H1 (cell line): ENCODE results near the gene MAPK11. TPM values are rescaled to one million over a fixed set of nuclear protein-coding genes. Genes with fewer than 3 reads are reported as not detected.

Source experiments
- CTCF ChIA-PET: fragments of 300-600 bp; sonication (Branson Sonifier 250); formaldehyde crosslinking; loops from one replicate; lab custom pipeline; 2021; ENCODE audit not compliant: partially characterized antibody; lab: Charles Lee
- POLR2A ChIA-PET: fragments of 300-600 bp; sonication (Branson Sonifier 250); formaldehyde crosslinking; loops from one replicate; lab custom pipeline; 2021; ENCODE audit warnings: inconsistent platforms; ENCODE audit not compliant: partially characterized antibody; lab: Charles Lee
- DNase-seq, 2 experiments: peaks; one replicate each; pipeline versions ENCODE4 v3.0.0 to v3.0.0-alpha.2; 2010 to 2022; ENCODE audit warnings: low spot score in 2 of 2, low read depth in 1 of 2, mixed read lengths in 1 of 2
- FAIRE-seq: peaks from 2 replicates; lab custom pipeline; 2011; peaks lifted over from hg19 to GRCh38; lab: Jason Lieb, UNC
- H2AFZ ChIP-seq: 2 replicates; pipeline ENCODE4 v1.8.1; 2012; ENCODE audit warnings: low read length, inconsistent platforms
- H2AK5ac ChIP-seq: 2 replicates; pipeline ENCODE4 v1.6.1; 2013; ENCODE audit warnings: low read depth, low read length
- H2BK120ac ChIP-seq: replicated peaks from 2 replicates; pipeline ENCODE3; 2013; ENCODE audit warnings: low read depth, low read length, inconsistent platforms
- H2BK12ac ChIP-seq: 2 replicates; pipeline ENCODE4 v1.6.1; 2013; ENCODE audit warnings: low read depth, low read length
- H2BK15ac ChIP-seq: 2 replicates; pipeline ENCODE4 v1.6.1; 2013; ENCODE audit warnings: low read length
- H2BK20ac ChIP-seq: 2 replicates; pipeline ENCODE4 v1.6.1; 2013; ENCODE audit warnings: low read length
- H2BK5ac ChIP-seq: 2 replicates; pipeline ENCODE4 v1.6.1; 2013; ENCODE audit warnings: low read depth, low read length
- H3K14ac ChIP-seq: 2 replicates; pipeline ENCODE4 v1.6.1; 2013; ENCODE audit warnings: inconsistent platforms; ENCODE audit not compliant: insufficient read length
- H3K18ac ChIP-seq: 2 replicates; pipeline ENCODE4 v1.6.1; 2013; ENCODE audit warnings: low read length; ENCODE audit errors: extremely low read depth
- H3K23ac ChIP-seq: 2 replicates; pipeline ENCODE4 v1.6.1; 2013; ENCODE audit warnings: inconsistent platforms; ENCODE audit not compliant: insufficient read length
- H3K23me2 ChIP-seq: 2 replicates; pipeline ENCODE4 v1.6.1; 2013; ENCODE audit warnings: low read depth, low read length
- H3K27ac ChIP-seq: 2 replicates; pipeline ENCODE4 v1.6.1; 2011; ENCODE audit warnings: low read depth, low read length, inconsistent platforms
- H3K27me3 ChIP-seq, 4 experiments: replicated peaks in 1 of 4; 1 replicate in 1 of 4; 2 replicates in 3 of 4; pipeline versions ENCODE4 v1.6.1 to v1.8.1; 2011 to 2013; ENCODE audit warnings: low read length in 3 of 4, mild to moderate bottlenecking in 3 of 4, inconsistent platforms in 2 of 4, mixed read lengths in 2 of 4, moderate library complexity in 1 of 4; ENCODE audit not compliant: control insufficient read depth in 3 of 4, insufficient read depth in 3 of 4; ENCODE audit errors: extremely low read depth in 1 of 4
- H3K36me3 ChIP-seq, 4 experiments: 2 replicates each; pipeline versions ENCODE4 v1.6.1 to v1.8.1; 2011 to 2013; ENCODE audit warnings: mild to moderate bottlenecking in 4 of 4, low read length in 3 of 4, moderate library complexity in 2 of 4, control low read depth in 1 of 4, inconsistent platforms in 1 of 4; ENCODE audit not compliant: insufficient read depth in 4 of 4, control insufficient read depth in 2 of 4
- H3K4ac ChIP-seq: replicated peaks from 2 replicates; pipeline ENCODE3; 2013; ENCODE audit warnings: low read length, low read depth, mixed read lengths, inconsistent platforms; ENCODE audit not compliant: insufficient read length
- H3K4me1 ChIP-seq, 4 experiments: replicated peaks in 1 of 4; 1 replicate in 1 of 4; 2 replicates in 3 of 4; pipeline versions ENCODE4 v1.6.1 to v1.8.1; 2011 to 2013; ENCODE audit warnings: low read length in 3 of 4, inconsistent platforms in 2 of 4, mixed read lengths in 1 of 4; ENCODE audit not compliant: insufficient read depth in 4 of 4, control insufficient read depth in 3 of 4
- H3K4me2 ChIP-seq, 2 experiments: 2 replicates each; pipeline versions ENCODE4 v1.6.1 to v1.8.1; 2011 to 2013; ENCODE audit warnings: low read depth in 2 of 2, low read length in 2 of 2, control low read depth in 1 of 2, inconsistent platforms in 1 of 2, mild to moderate bottlenecking in 1 of 2; ENCODE audit not compliant: insufficient read depth in 1 of 2
- H3K4me3 ChIP-seq, 4 experiments: fragments of 200-600, 300-600 bp in 1 of 4; sonication (generic), shearing (Covaris generic), sonication (Bioruptor Twin) in 1 of 4; 2 replicates each; pipeline versions ENCODE4 v1.5.1 to v1.8.1; 2011 to 2016; ENCODE audit warnings: low read length in 4 of 4, low read depth in 3 of 4, control low read depth in 2 of 4, inconsistent platforms in 2 of 4, mild to moderate bottlenecking in 2 of 4, mixed read lengths in 1 of 4, moderate library complexity in 1 of 4; ENCODE audit not compliant: insufficient read depth in 2 of 4; ENCODE audit errors: extremely low read depth in 1 of 4
- H3K56ac ChIP-seq: replicated peaks from 2 replicates; pipeline ENCODE3; 2013; ENCODE audit warnings: low read depth, mild to moderate bottlenecking, mixed read lengths, low read length, inconsistent platforms; ENCODE audit not compliant: insufficient read length
- H3K79me1 ChIP-seq: 2 replicates; pipeline ENCODE4 v1.6.1; 2013; ENCODE audit warnings: low read depth, low read length, control low read depth
- H3K79me2 ChIP-seq, 2 experiments: 2 replicates each; pipeline versions ENCODE4 v1.6.1 to v1.8.1; 2012 to 2013; ENCODE audit warnings: low read length in 2 of 2, mild to moderate bottlenecking in 2 of 2, inconsistent platforms in 1 of 2; ENCODE audit not compliant: insufficient read depth in 2 of 2, control insufficient read depth in 1 of 2
- H3K9ac ChIP-seq, 4 experiments: replicated peaks in 1 of 4; 1 replicate in 1 of 4; 2 replicates in 3 of 4; pipeline versions ENCODE4 v1.6.1 to v1.8.1; 2011 to 2013; ENCODE audit warnings: low read depth in 3 of 4, low read length in 3 of 4, control low read depth in 2 of 4, mild to moderate bottlenecking in 2 of 4, moderate library complexity in 2 of 4, inconsistent platforms in 1 of 4; ENCODE audit errors: extremely low read depth in 1 of 4
- H3K9me3 ChIP-seq, 2 experiments: 2 replicates each; pipeline versions ENCODE4 v1.6.1 to v1.8.1; 2012 to 2013; ENCODE audit warnings: mild to moderate bottlenecking in 2 of 2, moderate library complexity in 2 of 2, control low read depth in 1 of 2, inconsistent platforms in 1 of 2, low read depth in 1 of 2, low read length in 1 of 2, mixed read lengths in 1 of 2; ENCODE audit not compliant: insufficient read depth in 2 of 2
- H4K20me1 ChIP-seq, 2 experiments: replicated peaks in 1 of 2; 2 replicates each; pipeline versions ENCODE3 to v1.8.1; 2011 to 2013; ENCODE audit warnings: inconsistent platforms in 2 of 2, low read length in 2 of 2, mild to moderate bottlenecking in 1 of 2; ENCODE audit not compliant: insufficient read depth in 2 of 2, control insufficient read depth in 1 of 2
- H4K5ac ChIP-seq: 2 replicates; pipeline ENCODE4 v1.6.1; 2013; ENCODE audit warnings: low read length, low read depth, mixed read lengths, inconsistent platforms; ENCODE audit not compliant: insufficient read length
- H4K8ac ChIP-seq: 2 replicates; pipeline ENCODE4 v1.8.0; 2013; ENCODE audit warnings: mild to moderate bottlenecking, moderate library complexity, low read length, inconsistent platforms; ENCODE audit not compliant: insufficient read depth; ENCODE audit errors: extremely low read depth
- H4K91ac ChIP-seq: replicated peaks from 2 replicates; pipeline ENCODE3; 2013; ENCODE audit warnings: low read length, mixed read lengths, inconsistent platforms; ENCODE audit not compliant: insufficient read length
- CHD1 ChIP-seq: IDR thresholded peaks from 2 replicates; pipeline ENCODE4 v1.6.1; 2012; ENCODE audit warnings: low read depth, low read length, improper control_type of control experiment
- CREB1 ChIP-seq: IDR thresholded peaks from 2 replicates; pipeline ENCODE4 v1.6.1; 2012; ENCODE audit warnings: inconsistent platforms
- EGR1 ChIP-seq: IDR thresholded peaks from 2 replicates; pipeline ENCODE4 v1.6.1; 2011; ENCODE audit warnings: low read depth, low read length, borderline replicate concordance
- KDM5A ChIP-seq: fragments of 200-600 bp; IDR thresholded peaks from 2 replicates; pipeline ENCODE4 v1.7.1; 2012; ENCODE audit warnings: mild to moderate bottlenecking, low read length, inconsistent platforms, mixed read lengths
- MAFK ChIP-seq: IDR thresholded peaks from 2 replicates; pipeline ENCODE4 v1.6.1; 2012; ENCODE audit warnings: low read depth, mild to moderate bottlenecking, improper control_type of control experiment, low read length
- NRF1 ChIP-seq: IDR thresholded peaks from 2 replicates; pipeline ENCODE4 v1.6.1; 2011; ENCODE audit warnings: mild to moderate bottlenecking, low read depth, low read length, improper control_type of control experiment
- POLR2A ChIP-seq, 2 experiments: IDR thresholded peaks; 1 replicate in 1 of 2; 2 replicates in 1 of 2; pipeline ENCODE4 v1.6.1; 2011; ENCODE audit warnings: low read depth in 2 of 2, low read length in 2 of 2, mild to moderate bottlenecking in 2 of 2; ENCODE audit errors: control extremely low read depth in 1 of 2
- POLR2AphosphoS5 ChIP-seq: IDR thresholded peaks from 2 replicates; pipeline ENCODE4 v1.6.1; 2011; ENCODE audit warnings: low read depth, low read length
- RBBP5 ChIP-seq: IDR thresholded peaks from 2 replicates; pipeline ENCODE4 v1.7.1; 2012; ENCODE audit warnings: low read depth, mild to moderate bottlenecking, inconsistent platforms, low read length, moderate library complexity, borderline replicate concordance
- RNF2 ChIP-seq: fragments of 200-900, 300-1000 bp; sonication (generic); IDR thresholded peaks from 2 replicates; pipeline ENCODE4 v1.7.1; 2016; ENCODE audit warnings: borderline replicate concordance, low read depth, mild to moderate bottlenecking, antibody characterized with exemption, low read length; ENCODE audit not compliant: poor library complexity, severe bottlenecking; ENCODE audit errors: missing control alignments
- SIRT6 ChIP-seq: IDR thresholded peaks from one replicate; pipeline ENCODE4 v1.7.1; 2012; ENCODE audit warnings: low read length, inconsistent platforms
- SRF ChIP-seq: IDR thresholded peaks from 2 replicates; pipeline ENCODE4 v1.6.1; 2011; ENCODE audit warnings: mild to moderate bottlenecking, low read depth, low read length, moderate library complexity
- TAF1 ChIP-seq: IDR thresholded peaks from 2 replicates; pipeline ENCODE4 v1.6.1; 2011; ENCODE audit warnings: mild to moderate bottlenecking, low read depth, low read length
- WGBS, 2 experiments: shearing (Covaris generic) in 1 of 2; methylation state at CpG; one replicate each; pipeline versions ENCODE4 v1.1.6 to v1.1.7; 2013 to 2015; ENCODE audit warnings: low lambda C conversion rate in 2 of 2, mixed read lengths in 2 of 2, inconsistent platforms in 1 of 2, low coverage in 1 of 2, missing lambda C conversion rate in 1 of 2; ENCODE audit not compliant: insufficient replicate concordance in 2 of 2, insufficient coverage in 1 of 2, insufficient read length in 1 of 2; ENCODE audit errors: extremely low coverage in 1 of 2, missing lambda C conversion rate in 1 of 2; 5-methylcytosine and 5-hydroxymethylcytosine counted together
- polyA plus RNA-seq, 7 experiments: library from polyadenylated mRNA; depleted of rRNA in 3 of 7; stranded (reverse) in 5 of 7; unstranded in 2 of 7; fragments of >200 nt in 5 of 7; fragments of 200-250 nt in 2 of 7; gene quantifications; 1 replicate in 5 of 7; 2 replicates in 1 of 7; 4 replicates in 1 of 7; pipeline versions ENCODE4 v1.2.1 to v1.2.3, GENCODE V29; 2011 to 2013; ENCODE audit warnings: missing spikeins in 2 of 7, mixed read lengths in 2 of 7
- total RNA-seq: library from RNA; stranded (reverse); fragmentation: NEBNext Ultra II Directional; extraction: Animal tissue kit (Norgen Biotek cat#: 25700); gene quantifications from 2 replicates; pipeline ENCODE4 v1.2.1, GENCODE V29; 2021

The MAPK11 gene
- total and polyA plus RNA-seq, 2 of the 8 experiments (the other 6 are each of a cell fraction or from before 2014, with no cell fraction given), result 0.70 to 1.5 TPM

DNA sequence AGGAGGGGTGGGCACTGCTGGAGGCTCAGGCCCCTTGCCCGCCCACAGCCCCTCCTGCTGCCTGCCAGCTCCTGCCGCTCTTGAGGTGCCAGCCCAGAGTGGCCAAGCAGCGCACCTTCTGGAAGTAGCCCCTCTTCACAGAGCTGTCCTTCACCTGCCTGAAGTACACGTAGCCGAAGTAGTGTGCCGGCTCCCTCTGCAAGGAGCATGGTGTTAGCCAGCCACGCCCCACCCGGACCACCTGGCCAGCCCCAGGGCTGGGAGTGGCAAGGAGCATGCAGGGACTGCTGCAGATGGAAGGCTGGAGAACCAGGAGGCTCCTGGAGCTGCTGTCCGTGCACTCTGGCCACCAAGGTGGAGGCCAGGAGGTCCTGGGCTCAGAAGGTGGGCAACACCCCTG lies 47.0 kb upstream of the MAPK11 start:
- H3K4me1 ChIP-seq, result peaks cover 0 to 10% (median 4%) of the 10 kb centered on the region in 4 experiments; a peak in 3 of 7 replicates
- no peaks in the 10 kb centered on the region for H3K79me1 ChIP-seq
- H2BK20ac ChIP-seq, result no peak overlapping the region
- FAIRE-seq (no peak), DNase-seq (no peak)
- TF ChIP-seq RNF2, result no peak
- no peak for TF ChIP-seq POLR2AphosphoS5
- TF ChIP-seq KDM5A, result no peak
- TF ChIP-seq NRF1, result no peak
- no peak for TF ChIP-seq CHD1
- TF ChIP-seq MAFK, result no peak
- no peak for TF ChIP-seq SRF
- no peak for TF ChIP-seq EGR1
- no peak for TF ChIP-seq RBBP5
- no peak for TF ChIP-seq SIRT6
- no peak for TF ChIP-seq CREB1
- TF ChIP-seq POLR2A (IDR thresholded peaks at IDR 0.05; ENCODE audit: control extremely low read depth in 1 of 2, low read depth in 2 of 2, low read length in 2 of 2), result no peak
- TF ChIP-seq TAF1, result no peak
- WGBS, 2 experiments, result 89% methylated on average over 9 of the region's 9 CpGs; no CpG with 5 or more reads in 1 of the 2 experiments
- H2BK15ac ChIP-seq, result no peak overlapping the region
- H3K4me2 ChIP-seq, result no peak overlapping the region
- H4K5ac ChIP-seq, result no peak overlapping the region
- H2AFZ ChIP-seq, result no peak overlapping the region
- no peak overlapping the region for H4K91ac ChIP-seq
- H3K79me2 ChIP-seq, result no peaks in the 10 kb centered on the region
- H3K4ac ChIP-seq, result no peak overlapping the region
- H3K56ac ChIP-seq, result no peak overlapping the region
- ChIA-PET CTCF (interaction anchor here (1.1 to 2.5 kb wide), 8 partner anchors 10 to 140 kb away, joined by 3 to 8 read pairs (median 4); partner anchors contain the start of gene DENND6B), POLR2A (interaction anchor here (0.6 to 2.3 kb wide), 2 partner anchors 11 to 15 kb away, joined by 3 to 6 read pairs; no protein-coding TSS in a partner anchor)
- no peaks in the 10 kb centered on the region for H3K9me3 ChIP-seq
- H3K27me3 ChIP-seq, result no peaks in the 10 kb centered on the region
- H3K23ac ChIP-seq, result no peak overlapping the region
- no peak overlapping the region for H3K14ac ChIP-seq
- H3K9ac ChIP-seq, result no peak overlapping the region
- H2AK5ac ChIP-seq, result no peak overlapping the region
- H4K20me1 ChIP-seq, result no peaks in the 10 kb centered on the region
- no peak overlapping the region for H2BK120ac ChIP-seq
- H4K8ac ChIP-seq, result peak overlapping the region; percentile 57; the same call in 1 of the 2 replicates
- no peak overlapping the region for H3K4me3 ChIP-seq
- no peak overlapping the region for H2BK12ac ChIP-seq
- H3K27ac ChIP-seq, result no peak overlapping the region
- H3K18ac ChIP-seq, result no peak overlapping the region; the same call in 1 of the 2 replicates
- no peak overlapping the region for H2BK5ac ChIP-seq
- H3K36me3 ChIP-seq, result no peaks in the 10 kb centered on the region
- no peaks in the 10 kb centered on the region; the same call in 1 of the 2 replicates for H3K23me2 ChIP-seq
